SK-N-SH (cell line): ENCODE results near the gene LRP1-AS. TPM values are rescaled to one million over a fixed set of nuclear protein-coding genes. Genes with fewer than 3 reads are reported as not detected.
A peak's percentile ranks its signal among the peaks of the same experiment; 100 is the strongest.

Experiments
- CTCF ChIA-PET: fragments of 300-600, 350-600 bp; formaldehyde crosslinking; extraction: SDS; loops from one replicate; lab custom pipeline; 2021; lab: Yijun Ruan, JAX
- POLR2A ChIA-PET: fragments of 350-600 bp; sonication (Branson Sonifier 250); formaldehyde crosslinking; extraction: SDS; loops from one replicate; lab custom pipeline; 2020; ENCODE audit warnings: antibody characterized with exemption, inconsistent platforms; lab: Yijun Ruan, JAX
- DNase-seq: peaks from one replicate; pipeline ENCODE4 v3.0.0; 2012
- H2AFZ ChIP-seq: fragments of 200-600 bp; sonication (generic); 2 replicates; pipeline ENCODE4 v1.8.1; 2016; ENCODE audit warnings: antibody characterized with exemption, mild to moderate bottlenecking, low read depth
- H3F3A ChIP-seq: fragments of 200-600 bp; sonication (generic); replicated peaks from 2 replicates; pipeline ENCODE3; 2016; ENCODE audit warnings: antibody characterized with exemption, mild to moderate bottlenecking; ENCODE audit not compliant: insufficient read depth
- H3K27ac ChIP-seq, 2 experiments: fragments of 200-500 bp in 1 of 2; fragments of 200-600 bp in 1 of 2; sonication (Bioruptor generic) in 1 of 2; sonication (generic), shearing (Covaris generic) in 1 of 2; 2 replicates each; pipeline versions ENCODE4 v1.5.1 to v1.6.1; 2014 to 2016; ENCODE audit warnings: low read depth in 2 of 2, inconsistent platforms in 1 of 2, low read length in 1 of 2, mild to moderate bottlenecking in 1 of 2, mixed read lengths in 1 of 2
- H3K27me3 ChIP-seq: fragments of 200-600 bp; sonication (generic), shearing (Covaris generic); 2 replicates; pipeline ENCODE4 v1.6.1; 2016; ENCODE audit warnings: mixed run types; ENCODE audit not compliant: insufficient read depth
- H3K36me3 ChIP-seq, 2 experiments: fragments of 200-500 bp in 1 of 2; fragments of 200-600 bp in 1 of 2; sonication (Bioruptor generic) in 1 of 2; sonication (generic) in 1 of 2; replicated peaks in 1 of 2; 2 replicates each; pipeline versions ENCODE3 to v1.5.1; 2014 to 2016; ENCODE audit warnings: low read length in 1 of 2, mild to moderate bottlenecking in 1 of 2; ENCODE audit not compliant: insufficient read depth in 2 of 2, control insufficient read depth in 1 of 2
- H3K4me1 ChIP-seq, 2 experiments: fragments of 200-500 bp in 1 of 2; fragments of 200-600 bp in 1 of 2; sonication (Bioruptor generic) in 1 of 2; sonication (generic), shearing (Covaris generic) in 1 of 2; 2 replicates each; pipeline versions ENCODE4 v1.5.1 to v1.6.1; 2014 to 2016; ENCODE audit warnings: low read depth in 1 of 2, low read length in 1 of 2, mixed run types in 1 of 2; ENCODE audit not compliant: insufficient read depth in 2 of 2, control insufficient read depth in 1 of 2
- H3K4me2 ChIP-seq: fragments of 200-600 bp; sonication (generic), shearing (Covaris generic); 2 replicates; pipeline ENCODE4 v1.6.1; 2017; ENCODE audit warnings: mixed run types
- H3K4me3 ChIP-seq, 2 experiments: fragments of 200-500 bp in 1 of 2; fragments of 200-600 bp in 1 of 2; sonication (Bioruptor generic) in 1 of 2; sonication (generic), shearing (Covaris generic) in 1 of 2; 2 replicates each; pipeline versions ENCODE4 v1.5.1 to v1.8.1; 2014 to 2016; ENCODE audit warnings: low read depth in 2 of 2, inconsistent platforms in 1 of 2, low read length in 1 of 2, mild to moderate bottlenecking in 1 of 2, mixed read lengths in 1 of 2, moderate library complexity in 1 of 2
- H3K79me2 ChIP-seq: fragments of 200-600 bp; sonication (generic); 2 replicates; pipeline ENCODE4 v1.8.1; 2017; ENCODE audit warnings: mild to moderate bottlenecking; ENCODE audit not compliant: insufficient read depth
- H3K9ac ChIP-seq: fragments of 200-600 bp; sonication (generic); 2 replicates; pipeline ENCODE4 v1.6.1; 2017; ENCODE audit warnings: mixed run types
- H3K9me2 ChIP-seq: fragments of 200-600 bp; sonication (generic); 2 replicates; pipeline ENCODE4 v1.6.1; 2017; ENCODE audit warnings: mixed run types
- H3K9me3 ChIP-seq: fragments of 200-600 bp; sonication (generic); 2 replicates; pipeline ENCODE4 v1.6.1; 2017; ENCODE audit warnings: mixed run types, mild to moderate bottlenecking, moderate library complexity
- H4K20me1 ChIP-seq: fragments of 200-600 bp; sonication (generic); 2 replicates; pipeline ENCODE4 v1.6.1; 2017; ENCODE audit warnings: mild to moderate bottlenecking, mixed run types; ENCODE audit not compliant: insufficient read depth
- CHD2 ChIP-seq: fragments of 150-350 bp; IDR thresholded peaks from 2 replicates; pipeline ENCODE4 v1.6.1; 2018; ENCODE audit warnings: low read length; ENCODE audit not compliant: partially characterized antibody
- ELF1 ChIP-seq: IDR thresholded peaks from 2 replicates; pipeline ENCODE4 v1.4.0; 2012
- EZH2phosphoT487 ChIP-seq: fragments of 200-600 bp; sonication (generic); IDR thresholded peaks from 2 replicates; pipeline ENCODE4 v1.6.1; 2017; ENCODE audit warnings: low read depth, mixed run types, mild to moderate bottlenecking, antibody characterized with exemption, moderate library complexity, borderline replicate concordance
- FOSL2 ChIP-seq: IDR thresholded peaks from 2 replicates; pipeline ENCODE4 v1.4.0; 2012; ENCODE audit warnings: low read depth, mild to moderate bottlenecking, moderate library complexity, borderline replicate concordance
- GABPA ChIP-seq: IDR thresholded peaks from 2 replicates; pipeline ENCODE4 v1.4.0; 2012; ENCODE audit warnings: low read depth, mild to moderate bottlenecking
- JUND ChIP-seq: IDR thresholded peaks from 2 replicates; pipeline ENCODE4 v1.4.0; 2012
- NFIC ChIP-seq: IDR thresholded peaks from 2 replicates; pipeline ENCODE4 v1.4.0; 2012; ENCODE audit warnings: borderline replicate concordance
- RAD21 ChIP-seq: IDR thresholded peaks from 2 replicates; pipeline ENCODE4 v1.6.1; 2012; ENCODE audit warnings: mild to moderate bottlenecking, low read length
- RFX5 ChIP-seq: IDR thresholded peaks from 2 replicates; pipeline ENCODE4 v1.6.1; 2012; ENCODE audit warnings: mild to moderate bottlenecking, improper control_type of control experiment, low read length
- TCF12 ChIP-seq: IDR thresholded peaks from 2 replicates; pipeline ENCODE4 v1.4.0; 2012
- TEAD4 ChIP-seq: IDR thresholded peaks from 2 replicates; pipeline ENCODE4 v1.4.0; 2012; ENCODE audit warnings: mild to moderate bottlenecking, borderline replicate concordance; ENCODE audit not compliant: insufficient read depth
- YY1 ChIP-seq: IDR thresholded peaks from 2 replicates; pipeline ENCODE4 v1.4.0; 2012; ENCODE audit warnings: low read depth, mild to moderate bottlenecking
- WGBS: methylation state at CpG from one replicate; pipeline ENCODE4 v1.1.6; 2017; ENCODE audit warnings: low lambda C conversion rate; 5-methylcytosine and 5-hydroxymethylcytosine counted together
- polyA plus RNA-seq, 3 experiments: library from polyadenylated mRNA; depleted of rRNA; stranded (reverse); fragments of >200 nt; gene quantifications; 2 replicates each; pipeline ENCODE4 v1.2.3, GENCODE V29; 2012
- TF ChIP-seq, protein P1 (sequence below): IDR thresholded peaks from 2 replicates; pipeline ENCODE4 v1.4.0; 2012; ENCODE audit warnings: low read depth, borderline replicate concordance
- TF ChIP-seq, protein P2 (sequence below): IDR thresholded peaks from 2 replicates; pipeline ENCODE4 v1.4.0; 2012; ENCODE audit warnings: low read depth, borderline replicate concordance
- TF ChIP-seq, protein P3 (sequence below): fragments of 200-600 bp; sonication (generic); IDR thresholded peaks from 2 replicates; pipeline ENCODE4 v1.6.1; 2017; ENCODE audit warnings: antibody characterized with exemption, mild to moderate bottlenecking, moderate library complexity

The LRP1-AS gene
- polyA plus RNA-seq, 1 of the 3 experiments (the other 2 are of a cell fraction): not detected

DNA sequence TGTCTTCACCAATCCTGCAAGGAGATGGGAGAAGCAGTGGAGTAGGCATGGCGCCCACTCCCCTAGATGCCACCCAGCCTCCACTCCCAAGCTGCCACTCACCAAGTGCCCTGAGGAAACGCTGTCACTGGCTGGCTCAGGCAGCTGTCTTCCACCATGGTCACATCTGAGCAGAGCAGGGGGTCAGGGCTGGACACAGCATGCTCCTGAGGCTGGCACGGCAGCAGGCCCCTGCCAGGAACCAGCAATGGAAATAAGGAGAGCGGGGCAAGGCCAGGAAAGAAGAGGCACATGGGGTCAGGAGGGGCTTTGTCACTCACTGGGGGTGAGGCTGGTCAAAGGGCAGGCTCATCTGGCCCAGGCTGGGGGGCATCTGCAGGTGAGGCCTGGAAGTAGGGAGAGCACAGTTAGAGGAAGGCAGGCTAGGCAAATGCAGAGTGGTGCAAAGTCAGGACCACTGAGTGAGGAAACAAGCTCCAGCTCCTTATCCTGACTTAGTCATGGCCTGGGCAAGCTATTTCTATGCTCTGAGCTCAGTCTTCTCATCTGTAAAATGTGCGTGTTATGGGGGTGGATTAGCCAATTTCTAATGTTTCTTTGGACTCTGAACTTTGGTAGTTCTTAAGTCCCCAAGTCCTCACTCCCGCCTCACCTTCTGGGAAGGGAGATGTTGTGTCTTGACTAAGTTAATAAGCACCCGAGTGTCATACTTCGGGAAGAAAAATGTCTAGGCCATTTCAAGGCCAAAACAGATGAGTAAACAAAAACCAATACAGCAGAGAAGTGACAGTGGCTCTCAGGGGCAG is 50.5 kb downstream of the LRP1-AS start:
- H3K4me1 ChIP-seq: peaks cover 0 to 12% of the 10 kb centered on the region in 2 experiments; a peak in 1 of 4 replicates
- 82% methylated on average over 7 of the region's 8 CpGs for WGBS

More for the DNA sequence above, 50.5 kb downstream of the LRP1-AS start:
- TF ChIP-seq RAD21: no peak
- TF ChIP-seq, protein P1, sequence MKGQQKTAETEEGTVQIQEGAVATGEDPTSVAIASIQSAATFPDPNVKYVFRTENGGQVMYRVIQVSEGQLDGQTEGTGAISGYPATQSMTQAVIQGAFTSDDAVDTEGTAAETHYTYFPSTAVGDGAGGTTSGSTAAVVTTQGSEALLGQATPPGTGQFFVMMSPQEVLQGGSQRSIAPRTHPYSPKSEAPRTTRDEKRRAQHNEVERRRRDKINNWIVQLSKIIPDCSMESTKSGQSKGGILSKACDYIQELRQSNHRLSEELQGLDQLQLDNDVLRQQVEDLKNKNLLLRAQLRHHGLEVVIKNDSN: no peak
- TF ChIP-seq YY1: no peak
- TF ChIP-seq EZH2phosphoT487: no peak
- TF ChIP-seq CHD2: no peak
- TF ChIP-seq ELF1: no peak
- no peak for TF ChIP-seq FOSL2
- TF ChIP-seq, protein P2, sequence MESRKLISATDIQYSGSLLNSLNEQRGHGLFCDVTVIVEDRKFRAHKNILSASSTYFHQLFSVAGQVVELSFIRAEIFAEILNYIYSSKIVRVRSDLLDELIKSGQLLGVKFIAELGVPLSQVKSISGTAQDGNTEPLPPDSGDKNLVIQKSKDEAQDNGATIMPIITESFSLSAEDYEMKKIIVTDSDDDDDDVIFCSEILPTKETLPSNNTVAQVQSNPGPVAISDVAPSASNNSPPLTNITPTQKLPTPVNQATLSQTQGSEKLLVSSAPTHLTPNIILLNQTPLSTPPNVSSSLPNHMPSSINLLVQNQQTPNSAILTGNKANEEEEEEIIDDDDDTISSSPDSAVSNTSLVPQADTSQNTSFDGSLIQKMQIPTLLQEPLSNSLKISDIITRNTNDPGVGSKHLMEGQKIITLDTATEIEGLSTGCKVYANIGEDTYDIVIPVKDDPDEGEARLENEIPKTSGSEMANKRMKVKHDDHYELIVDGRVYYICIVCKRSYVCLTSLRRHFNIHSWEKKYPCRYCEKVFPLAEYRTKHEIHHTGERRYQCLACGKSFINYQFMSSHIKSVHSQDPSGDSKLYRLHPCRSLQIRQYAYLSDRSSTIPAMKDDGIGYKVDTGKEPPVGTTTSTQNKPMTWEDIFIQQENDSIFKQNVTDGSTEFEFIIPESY: no peak
- TF ChIP-seq, protein P3, sequence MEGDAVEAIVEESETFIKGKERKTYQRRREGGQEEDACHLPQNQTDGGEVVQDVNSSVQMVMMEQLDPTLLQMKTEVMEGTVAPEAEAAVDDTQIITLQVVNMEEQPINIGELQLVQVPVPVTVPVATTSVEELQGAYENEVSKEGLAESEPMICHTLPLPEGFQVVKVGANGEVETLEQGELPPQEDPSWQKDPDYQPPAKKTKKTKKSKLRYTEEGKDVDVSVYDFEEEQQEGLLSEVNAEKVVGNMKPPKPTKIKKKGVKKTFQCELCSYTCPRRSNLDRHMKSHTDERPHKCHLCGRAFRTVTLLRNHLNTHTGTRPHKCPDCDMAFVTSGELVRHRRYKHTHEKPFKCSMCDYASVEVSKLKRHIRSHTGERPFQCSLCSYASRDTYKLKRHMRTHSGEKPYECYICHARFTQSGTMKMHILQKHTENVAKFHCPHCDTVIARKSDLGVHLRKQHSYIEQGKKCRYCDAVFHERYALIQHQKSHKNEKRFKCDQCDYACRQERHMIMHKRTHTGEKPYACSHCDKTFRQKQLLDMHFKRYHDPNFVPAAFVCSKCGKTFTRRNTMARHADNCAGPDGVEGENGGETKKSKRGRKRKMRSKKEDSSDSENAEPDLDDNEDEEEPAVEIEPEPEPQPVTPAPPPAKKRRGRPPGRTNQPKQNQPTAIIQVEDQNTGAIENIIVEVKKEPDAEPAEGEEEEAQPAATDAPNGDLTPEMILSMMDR: no peak
- TF ChIP-seq NFIC: no peak
- no peak for TF ChIP-seq RFX5
- no peak for TF ChIP-seq JUND
- no peak for TF ChIP-seq TCF12
- no peak for TF ChIP-seq TEAD4
- TF ChIP-seq GABPA: no peak
- H3K36me3 ChIP-seq: peaks cover 18 to 34% of the 10 kb centered on the region in 2 experiments
- H3K9me2 ChIP-seq: no peaks in the 10 kb centered on the region
- H3K27me3 ChIP-seq: no peaks in the 10 kb centered on the region
- CTCF ChIA-PET: interaction anchor here (0.9 to 23.2 kb wide), 8 partner anchors 15 to 88 kb away, joined by 3 to 339 read pairs (median 8); partner anchors contain the start of genes NEMP1 and STAT6
- POLR2A ChIA-PET: no interaction called here
- H4K20me1 ChIP-seq: peaks cover 18% of the 10 kb centered on the region
- H3K9ac ChIP-seq: no peak overlapping the region
- peak; percentile 34 for DNase-seq
- H3K4me3 ChIP-seq: no peak overlapping the region
- H3K4me2 ChIP-seq: no peak overlapping the region
- H3K79me2 ChIP-seq: peaks cover 10% of the 10 kb centered on the region
- no peak overlapping the region for H2AFZ ChIP-seq
- no peaks in the 10 kb centered on the region for H3K9me3 ChIP-seq
- H3F3A ChIP-seq: peaks cover 5% of the 10 kb centered on the region
- H3K27ac ChIP-seq: no peak overlapping the region; a peak in 1 of 4 replicates
